K562 treated with DMSO at 1 percent for 24 hours (cell line): ENCODE measurements around the gene GREB1L. TPM values are rescaled to one million over a fixed set of nuclear protein-coding genes. Genes with fewer than 3 reads are reported as not detected.

ENCODE experiments used
- total RNA-seq: library from RNA; unstranded; fragments of 300-600 nt; gene quantifications from 2 replicates; pipeline ENCODE4 v1.2.3, GENCODE V29; 2022; ENCODE audit warnings: low read depth; ENCODE audit not compliant: insufficient read depth

The GREB1L gene
- total RNA-seq, result not detected in 2 replicates

DNA sequence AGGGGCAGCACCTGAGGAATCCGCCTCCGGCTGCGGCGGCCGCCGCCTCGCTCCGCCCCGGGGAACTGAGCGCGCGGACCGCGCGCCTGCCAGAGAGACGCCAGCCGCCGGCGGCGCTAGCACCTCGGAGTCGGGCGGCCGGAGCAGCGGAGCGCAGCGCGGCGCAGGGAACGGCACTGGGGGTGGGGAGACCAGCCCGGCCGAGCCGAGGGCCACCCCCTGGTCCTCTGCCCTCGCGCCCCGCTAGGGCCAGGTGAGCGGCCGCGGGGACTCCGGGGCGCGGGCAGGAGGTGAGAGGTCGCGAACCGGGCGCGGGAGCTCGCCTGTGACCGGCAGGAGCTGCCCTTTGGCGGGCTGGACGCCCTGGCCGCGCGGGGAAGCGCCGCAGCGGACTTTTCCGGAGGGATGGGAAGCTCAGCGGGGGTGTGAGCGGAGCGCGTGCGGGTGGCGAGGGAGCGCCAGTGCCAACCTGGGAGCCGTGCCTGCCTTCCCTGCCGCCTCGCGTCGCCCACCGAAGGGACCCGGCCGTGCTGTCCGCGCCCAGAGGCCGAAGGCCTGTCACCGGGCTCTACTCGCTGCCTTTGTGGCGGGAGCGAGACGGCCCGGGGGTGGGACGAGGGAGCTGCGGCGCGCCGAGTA, at the start of gene GREB1L:
TSS of gene GREB1L (plus strand) at position 92 of the 639 bp plus-strand sequence. CDS start 141,287 bp downstream, outside the sequence.

Other genes starting within 250 kb of the GREB1L start
- gene ROCK1, start 130.4 kb upstream of the GREB1L start, total RNA-seq, result 9.9 and 10.9 TPM in 2 replicates